Measurements from ENCODE around the gene THOC1.
A peak's percentile ranks its signal among the peaks of the same experiment; 100 is the strongest.

THOC1 gene

DNA sequence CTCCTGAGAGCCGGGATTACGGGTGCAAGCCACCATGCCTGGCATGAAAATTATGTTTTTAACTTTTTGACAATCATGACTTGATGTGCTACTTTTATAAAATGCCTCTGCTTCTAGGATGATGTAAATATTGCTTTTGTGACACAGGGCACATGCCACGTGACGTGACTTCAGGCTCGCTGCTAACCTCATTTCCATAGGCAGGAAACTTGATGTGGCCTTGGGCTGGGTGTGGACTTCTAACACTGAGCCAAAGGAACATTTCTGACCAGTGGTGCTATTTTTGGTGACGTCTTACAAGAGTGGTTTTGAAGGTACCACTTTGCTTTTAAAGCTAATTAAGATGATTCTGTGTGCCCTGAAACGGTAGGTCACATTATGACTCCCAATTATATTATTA is 34.2 kb upstream of the THOC1 start:
- Histone ChIP-seq H3K27me3 (ENCODE audit: insufficient read depth, low read length, poor library complexity) (no peaks in the 10 kb centered on the region), H3K4ac (ENCODE audit: low read depth, low read length) (no peak overlapping the region), H4K5ac (ENCODE audit: low read length) (no peak overlapping the region), H3K4me2 (ENCODE audit: low read length) (no peak overlapping the region), H2BK15ac (replicated peaks; ENCODE audit: low read depth) (no peak overlapping the region), H2AK5ac (ENCODE audit: low read length) (peak overlapping the region; percentile 66), H3K4me3 (ENCODE audit: low read length) (no peak overlapping the region), H3K79me1 (ENCODE audit: low read length) (no peaks in the 10 kb centered on the region), H3K36me3 (ENCODE audit: control insufficient read depth, insufficient read depth, low read length) (no peaks in the 10 kb centered on the region), H3K18ac (ENCODE audit: low read length) (no peak overlapping the region), H3K79me2 (ENCODE audit: control insufficient read depth, insufficient read depth, low read length) (no peaks in the 10 kb centered on the region), H3K23ac (ENCODE audit: low read length) (no peak overlapping the region), H2BK120ac (ENCODE audit: low read depth, low read length) (no peak overlapping the region), H3K56ac (ENCODE audit: low read length) (peak overlapping the region; percentile 57), H4K8ac (ENCODE audit: low read depth, low read length) (no peak overlapping the region), H3K27ac (ENCODE audit: low read depth, low read length) (no peak overlapping the region), H2BK5ac (ENCODE audit: low read length) (peak overlapping the region; percentile 93), H3K4me1 (ENCODE audit: control insufficient read depth, low read depth, low read length) (peaks cover 20% of the 10 kb centered on the region), H3K9ac (ENCODE audit: low read length) (no peak overlapping the region)
- no CpG with 5 or more reads among the region's 7 CpGs for WGBS (ENCODE audit: extremely low coverage, insufficient coverage, low lambda C conversion rate)
- DNase-seq: no peak

DNA sequence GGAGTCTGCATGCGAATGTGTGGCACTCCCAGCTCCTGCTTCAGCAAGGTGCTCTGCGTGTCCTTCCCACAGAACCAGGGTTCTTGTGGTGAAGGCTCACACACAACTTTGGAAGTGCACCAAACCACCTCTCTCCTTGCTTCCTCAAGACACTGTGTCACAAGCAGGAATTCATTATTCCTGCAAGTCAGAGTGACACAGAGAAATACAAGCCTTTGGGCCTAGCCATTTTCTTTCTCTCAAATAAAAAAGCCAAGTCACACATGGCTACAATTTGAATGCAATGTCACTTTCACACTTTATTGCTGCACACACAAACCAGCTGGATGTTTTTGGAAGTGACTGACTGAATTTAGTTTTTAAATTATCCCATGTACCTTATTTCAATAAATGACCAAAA is 30.1 kb upstream of the THOC1 start:
- Histone ChIP-seq H2AK5ac (ENCODE audit: low read length) (no peak overlapping the region), H3K27ac (ENCODE audit: low read depth, low read length) (no peak overlapping the region), H4K5ac (ENCODE audit: low read length) (no peak overlapping the region), H3K79me1 (ENCODE audit: low read length) (no peaks in the 10 kb centered on the region), H3K9ac (ENCODE audit: low read length) (no peak overlapping the region), H3K4me1 (ENCODE audit: control insufficient read depth, low read depth, low read length) (no peaks in the 10 kb centered on the region), H3K4ac (ENCODE audit: low read depth, low read length) (no peak overlapping the region), H3K56ac (ENCODE audit: low read length) (peak overlapping the region; percentile 36), H3K27me3 (ENCODE audit: insufficient read depth, low read length, poor library complexity) (no peaks in the 10 kb centered on the region), H2BK15ac (replicated peaks; ENCODE audit: low read depth) (no peak overlapping the region), H2BK120ac (ENCODE audit: low read depth, low read length) (no peak overlapping the region), H2BK5ac (ENCODE audit: low read length) (no peak overlapping the region), H3K23ac (ENCODE audit: low read length) (no peak overlapping the region), H3K18ac (ENCODE audit: low read length) (no peak overlapping the region), H3K4me2 (ENCODE audit: low read length) (no peak overlapping the region), H3K36me3 (ENCODE audit: control insufficient read depth, insufficient read depth, low read length) (no peaks in the 10 kb centered on the region), H4K8ac (ENCODE audit: low read depth, low read length) (no peak overlapping the region), H3K4me3 (ENCODE audit: low read length) (no peak overlapping the region), H3K79me2 (ENCODE audit: control insufficient read depth, insufficient read depth, low read length) (no peaks in the 10 kb centered on the region)
- DNase-seq: no peak
- no CpG with 5 or more reads among the region's 2 CpGs for WGBS (ENCODE audit: extremely low coverage, insufficient coverage, low lambda C conversion rate)

DNA sequence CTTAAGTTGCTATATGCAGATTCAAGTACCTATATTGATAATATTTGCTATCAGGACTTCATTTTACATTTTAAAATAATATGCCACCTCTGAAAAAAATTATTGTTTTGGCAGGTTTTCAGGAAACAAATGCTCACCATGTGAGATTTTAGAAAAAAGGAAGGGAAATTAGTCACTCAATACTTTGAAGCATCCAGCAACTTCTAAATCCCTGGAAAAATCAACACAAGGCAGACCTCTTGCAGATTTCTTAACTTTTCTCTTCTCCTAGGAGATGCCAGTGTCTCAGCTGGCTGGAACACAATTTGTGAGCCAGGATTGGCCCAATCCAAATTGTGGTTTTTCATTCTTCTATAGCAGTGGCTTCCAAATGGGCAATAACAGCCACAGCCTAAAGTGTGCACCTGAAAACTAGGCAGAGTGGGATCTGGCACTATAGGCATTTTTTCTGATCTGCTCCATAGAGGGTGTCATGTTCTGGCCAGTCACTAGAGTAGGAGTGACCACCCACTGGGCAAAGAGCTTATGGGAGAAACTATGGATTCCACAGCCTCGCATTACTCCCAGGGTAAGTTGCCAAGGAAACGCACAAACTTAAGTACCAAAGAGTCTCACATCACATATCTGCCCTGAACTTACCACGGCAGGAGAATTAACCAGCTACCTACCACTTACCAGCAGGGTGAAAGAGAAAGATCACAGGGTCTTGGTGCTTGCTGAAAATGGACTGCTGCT is 28.1 kb upstream of the THOC1 start:
- Histone ChIP-seq H3K79me2 (ENCODE audit: control insufficient read depth, insufficient read depth, low read length) (no peaks in the 10 kb centered on the region), H3K79me1 (ENCODE audit: low read length) (no peaks in the 10 kb centered on the region), H3K27ac (ENCODE audit: low read depth, low read length) (no peak overlapping the region), H2BK5ac (ENCODE audit: low read length) (no peak overlapping the region), H3K23ac (ENCODE audit: low read length) (no peak overlapping the region), H3K36me3 (ENCODE audit: control insufficient read depth, insufficient read depth, low read length) (no peaks in the 10 kb centered on the region), H2AK5ac (ENCODE audit: low read length) (no peak overlapping the region), H2BK15ac (replicated peaks; ENCODE audit: low read depth) (no peak overlapping the region), H3K9ac (ENCODE audit: low read length) (no peak overlapping the region), H3K4me1 (ENCODE audit: control insufficient read depth, low read depth, low read length) (no peaks in the 10 kb centered on the region), H3K4me2 (ENCODE audit: low read length) (no peak overlapping the region), H4K5ac (ENCODE audit: low read length) (no peak overlapping the region), H3K18ac (ENCODE audit: low read length) (no peak overlapping the region), H3K4ac (ENCODE audit: low read depth, low read length) (no peak overlapping the region), H4K8ac (ENCODE audit: low read depth, low read length) (no peak overlapping the region), H3K27me3 (ENCODE audit: insufficient read depth, low read length, poor library complexity) (no peaks in the 10 kb centered on the region), H2BK120ac (ENCODE audit: low read depth, low read length) (no peak overlapping the region), H3K4me3 (ENCODE audit: low read length) (no peak overlapping the region), H3K56ac (ENCODE audit: low read length) (no peak overlapping the region)
- WGBS (ENCODE audit: extremely low coverage, insufficient coverage, low lambda C conversion rate): no CpG with 5 or more reads among the region's 3 CpGs
- no peak for DNase-seq

DNA sequence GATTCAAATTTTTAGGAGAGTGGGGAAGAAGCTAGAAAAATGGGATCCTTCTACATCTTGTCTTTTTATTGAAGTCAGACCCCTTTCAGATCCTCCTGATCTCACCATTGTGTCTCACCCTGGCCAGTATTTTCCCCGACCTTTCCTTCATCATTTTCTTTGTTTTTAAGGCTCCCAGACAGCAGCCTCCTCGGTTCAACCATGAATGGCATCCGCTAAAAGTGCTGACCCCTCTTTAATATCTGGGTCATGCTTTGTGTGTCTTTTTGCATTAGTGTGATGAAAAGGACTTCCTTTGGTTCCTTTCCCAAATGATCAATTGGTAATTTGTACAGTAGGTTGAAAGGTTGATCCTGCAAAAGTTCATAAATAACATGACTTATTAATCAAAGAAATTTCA is 26.7 kb upstream of the THOC1 start:
- Histone ChIP-seq H2BK5ac (ENCODE audit: low read length) (no peak overlapping the region), H2BK15ac (replicated peaks; ENCODE audit: low read depth) (no peak overlapping the region), H4K5ac (ENCODE audit: low read length) (no peak overlapping the region), H3K4me3 (ENCODE audit: low read length) (no peak overlapping the region), H3K23ac (ENCODE audit: low read length) (no peak overlapping the region), H3K27me3 (ENCODE audit: insufficient read depth, low read length, poor library complexity) (no peaks in the 10 kb centered on the region), H3K18ac (ENCODE audit: low read length) (no peak overlapping the region), H3K4me2 (ENCODE audit: low read length) (no peak overlapping the region), H2BK120ac (ENCODE audit: low read depth, low read length) (no peak overlapping the region), H3K36me3 (ENCODE audit: control insufficient read depth, insufficient read depth, low read length) (no peaks in the 10 kb centered on the region), H3K27ac (ENCODE audit: low read depth, low read length) (no peak overlapping the region), H3K4me1 (ENCODE audit: control insufficient read depth, low read depth, low read length) (no peaks in the 10 kb centered on the region), H3K4ac (ENCODE audit: low read depth, low read length) (no peak overlapping the region), H3K9ac (ENCODE audit: low read length) (no peak overlapping the region), H3K79me1 (ENCODE audit: low read length) (no peaks in the 10 kb centered on the region), H4K8ac (ENCODE audit: low read depth, low read length) (no peak overlapping the region), H3K56ac (ENCODE audit: low read length) (no peak overlapping the region), H2AK5ac (ENCODE audit: low read length) (no peak overlapping the region), H3K79me2 (ENCODE audit: control insufficient read depth, insufficient read depth, low read length) (no peaks in the 10 kb centered on the region)
- DNase-seq: no peak
- WGBS (ENCODE audit: extremely low coverage, insufficient coverage, low lambda C conversion rate): no CpG with 5 or more reads among the region's 3 CpGs

DNA sequence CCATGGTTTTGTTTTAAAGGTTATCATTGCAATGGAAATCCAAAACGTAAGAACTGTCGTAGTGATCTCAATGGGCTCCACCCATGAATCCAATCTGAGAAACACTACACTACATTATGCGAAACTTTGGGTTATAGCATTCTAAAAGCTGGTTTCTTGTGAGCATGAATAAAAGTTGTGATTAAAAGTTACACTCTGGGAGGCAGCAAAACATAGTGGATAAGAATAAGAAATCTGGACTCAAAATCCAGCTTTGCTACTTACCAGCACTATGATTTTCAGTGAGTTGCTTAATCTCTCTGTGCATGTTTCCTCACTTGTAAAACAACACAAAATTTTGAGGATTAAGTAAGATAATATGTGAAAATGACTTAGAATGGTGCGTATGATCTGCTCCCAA is 25.7 kb upstream of the THOC1 start:
- H3K9ac ChIP-seq (ENCODE audit: low read length): no peak overlapping the region

DNA sequence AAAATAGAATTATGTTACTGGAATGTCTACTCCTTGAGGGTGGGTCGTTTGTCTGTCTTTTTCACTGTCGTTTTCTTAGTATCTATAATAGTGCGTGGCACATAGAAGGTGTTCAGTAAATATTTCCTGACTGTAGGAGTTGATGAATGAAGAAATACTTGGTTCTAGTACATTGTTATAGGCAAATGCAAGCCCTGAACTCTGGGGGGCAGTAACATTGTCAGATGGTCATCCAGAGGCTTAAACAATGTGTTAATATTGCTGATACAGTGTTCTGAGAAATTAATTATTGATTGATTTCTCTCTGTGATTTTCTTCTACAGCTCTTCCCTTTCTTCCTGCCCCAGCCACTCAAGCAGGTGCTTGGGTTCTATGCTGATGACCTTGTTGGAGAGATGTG is 24.4 kb upstream of the THOC1 start:
- DNase-seq: no peak
- Histone ChIP-seq H2AK5ac (ENCODE audit: low read length) (no peak overlapping the region), H3K79me2 (ENCODE audit: control insufficient read depth, insufficient read depth, low read length) (no peaks in the 10 kb centered on the region), H3K4ac (ENCODE audit: low read depth, low read length) (no peak overlapping the region), H3K23ac (ENCODE audit: low read length) (no peak overlapping the region), H3K4me2 (ENCODE audit: low read length) (no peak overlapping the region), H4K5ac (ENCODE audit: low read length) (no peak overlapping the region), H3K9ac (ENCODE audit: low read length) (no peak overlapping the region), H2BK120ac (ENCODE audit: low read depth, low read length) (no peak overlapping the region), H2BK15ac (replicated peaks; ENCODE audit: low read depth) (no peak overlapping the region), H2BK5ac (ENCODE audit: low read length) (no peak overlapping the region), H3K18ac (ENCODE audit: low read length) (no peak overlapping the region), H3K36me3 (ENCODE audit: control insufficient read depth, insufficient read depth, low read length) (no peaks in the 10 kb centered on the region), H3K4me3 (ENCODE audit: low read length) (no peak overlapping the region), H3K27me3 (ENCODE audit: insufficient read depth, low read length, poor library complexity) (no peaks in the 10 kb centered on the region), H3K27ac (ENCODE audit: low read depth, low read length) (no peak overlapping the region), H3K4me1 (ENCODE audit: control insufficient read depth, low read depth, low read length) (no peaks in the 10 kb centered on the region), H4K8ac (ENCODE audit: low read depth, low read length) (no peak overlapping the region), H3K79me1 (ENCODE audit: low read length) (no peaks in the 10 kb centered on the region), H3K56ac (ENCODE audit: low read length) (no peak overlapping the region)
- WGBS (ENCODE audit: extremely low coverage, insufficient coverage, low lambda C conversion rate): no CpG with 5 or more reads among the region's 3 CpGs

More for the DNA sequence above, 25.7 kb upstream of the THOC1 start:
- no CpG with 5 or more reads among the region's 4 CpGs for WGBS (ENCODE audit: extremely low coverage, insufficient coverage, low lambda C conversion rate)
- no peak overlapping the region for H4K5ac ChIP-seq (ENCODE audit: low read length)
- H3K56ac ChIP-seq (ENCODE audit: low read length): no peak overlapping the region
- no peaks in the 10 kb centered on the region for H3K4me1 ChIP-seq (ENCODE audit: control insufficient read depth, low read depth, low read length)
- no peak overlapping the region for H3K27ac ChIP-seq (ENCODE audit: low read depth, low read length)
- H3K27me3 ChIP-seq (ENCODE audit: insufficient read depth, low read length, poor library complexity): no peaks in the 10 kb centered on the region
- H3K36me3 ChIP-seq (ENCODE audit: control insufficient read depth, insufficient read depth, low read length): no peaks in the 10 kb centered on the region
- H2BK5ac ChIP-seq (ENCODE audit: low read length): no peak overlapping the region
- no peak overlapping the region for H3K18ac ChIP-seq (ENCODE audit: low read length)
- H3K4me3 ChIP-seq (ENCODE audit: low read length): no peak overlapping the region
- H2BK120ac ChIP-seq (ENCODE audit: low read depth, low read length): no peak overlapping the region
- H3K4ac ChIP-seq (ENCODE audit: low read depth, low read length): no peak overlapping the region
- H4K8ac ChIP-seq (ENCODE audit: low read depth, low read length): no peak overlapping the region
- H2AK5ac ChIP-seq (ENCODE audit: low read length): no peak overlapping the region
- DNase-seq: no peak
- H3K4me2 ChIP-seq (ENCODE audit: low read length): no peak overlapping the region
- H2BK15ac ChIP-seq (replicated peaks; ENCODE audit: low read depth): no peak overlapping the region
- no peaks in the 10 kb centered on the region for H3K79me1 ChIP-seq (ENCODE audit: low read length)
- no peaks in the 10 kb centered on the region for H3K79me2 ChIP-seq (ENCODE audit: control insufficient read depth, insufficient read depth, low read length)
- no peak overlapping the region for H3K23ac ChIP-seq (ENCODE audit: low read length)

Measured in mesendoderm (in vitro differentiated cells).